DND-41 (cell line): ENCODE measurements around the gene MAGI3.
"Not testable (repeated sequence)": the region's sequence is repeated elsewhere in the genome, so short reads cannot be mapped to it uniquely, and the experiment has no call there.

Source experiments
- ATAC-seq: fragments of 200-7000 bp; cut with Tn5 transposase; 3 replicates; pipeline ENCODE4 v1.9.1; 2021; ENCODE audit warnings: low read depth; ENCODE audit not compliant: insufficient read depth
- DNase-seq: peaks from one replicate; pipeline ENCODE4 v3.0.0-alpha.2; 2020
- H2AFZ ChIP-seq: 2 replicates; pipeline ENCODE4 v1.6.0; 2012; ENCODE audit warnings: low read depth, low read length
- H3K27ac ChIP-seq: 2 replicates; pipeline ENCODE4 v1.5.1; 2012; ENCODE audit warnings: low read length, inconsistent platforms
- H3K27me3 ChIP-seq: fragments of 200-600 bp; sonication (generic); 2 replicates; pipeline ENCODE4 v1.6.0; 2012; ENCODE audit warnings: low read length, mild to moderate bottlenecking, inconsistent platforms; ENCODE audit not compliant: insufficient read depth, poor library complexity
- H3K36me3 ChIP-seq: 2 replicates; pipeline ENCODE4 v1.5.1; 2012; ENCODE audit warnings: low read length, inconsistent platforms; ENCODE audit not compliant: insufficient read depth
- H3K4me1 ChIP-seq: 2 replicates; pipeline ENCODE4 v1.5.1; 2012; ENCODE audit warnings: mild to moderate bottlenecking, low read length; ENCODE audit not compliant: insufficient read depth
- H3K4me2 ChIP-seq: 2 replicates; pipeline ENCODE4 v1.6.0; 2012; ENCODE audit warnings: mild to moderate bottlenecking, moderate library complexity, low read length, inconsistent platforms; ENCODE audit not compliant: insufficient read depth
- H3K4me3 ChIP-seq, 2 experiments: fragments of 200-600 bp in 1 of 2; shearing (Covaris generic) in 1 of 2; 2 replicates each; pipeline ENCODE4 v1.5.1; 2012 to 2016; ENCODE audit warnings: inconsistent platforms in 2 of 2, low read length in 2 of 2, mild to moderate bottlenecking in 2 of 2, low read depth in 1 of 2, moderate library complexity in 1 of 2
- H3K79me2 ChIP-seq: 2 replicates; pipeline ENCODE4 v1.6.0; 2012; ENCODE audit warnings: low read length, inconsistent platforms; ENCODE audit not compliant: insufficient read depth
- H3K9ac ChIP-seq: 2 replicates; pipeline ENCODE4 v1.6.0; 2012; ENCODE audit warnings: low read depth, mild to moderate bottlenecking, inconsistent platforms, low read length, moderate library complexity
- H3K9me3 ChIP-seq: 2 replicates; pipeline ENCODE4 v1.5.1; 2012; ENCODE audit warnings: low read length, moderate library complexity, mild to moderate bottlenecking, inconsistent platforms; ENCODE audit not compliant: insufficient read depth, severe bottlenecking
- H4K20me1 ChIP-seq: 2 replicates; pipeline ENCODE4 v1.6.0; 2012; ENCODE audit warnings: low read length; ENCODE audit not compliant: insufficient read depth
- CTCF ChIP-seq: IDR thresholded peaks from 2 replicates; pipeline ENCODE4 v1.5.1; 2012; ENCODE audit warnings: borderline replicate concordance, low read length, moderate library complexity, mild to moderate bottlenecking; ENCODE audit not compliant: poor library complexity, severe bottlenecking; ENCODE audit errors: extremely low read depth
- EZH2 ChIP-seq: IDR thresholded peaks from 3 replicates; pipeline ENCODE4 v1.6.1; 2012; ENCODE audit warnings: borderline replicate concordance, low read depth, mild to moderate bottlenecking, moderate library complexity, low read length, inconsistent platforms; ENCODE audit not compliant: severe bottlenecking

Gene MAGI3

GRCh38 chr1:113507552-113508214 lies 117.4 kb downstream of the MAGI3 start:
- Histone ChIP-seq H3K27me3 (no peaks in the 10 kb centered on the region), H3K9ac (no peak overlapping the region), H3K79me2 (no peaks in the 10 kb centered on the region), H4K20me1 (no peaks in the 10 kb centered on the region), H3K4me2 (no peak overlapping the region), H3K9me3 (peaks cover 12% of the 10 kb centered on the region), H3K4me1 (no peaks in the 10 kb centered on the region), H3K36me3 (no peaks in the 10 kb centered on the region), H3K4me3 (no peak overlapping the region), H3K27ac (no peak overlapping the region), H2AFZ (no peak overlapping the region)
- no peak for TF ChIP-seq EZH2
- TF ChIP-seq CTCF = no peak
- DNase-seq = no peak
- ATAC-seq = no peak

GRCh38 chr1:113508364-113509164 lies 118.2 kb downstream of the MAGI3 start:
- TF ChIP-seq CTCF = no peak
- no peak for TF ChIP-seq EZH2
- no peak overlapping the region for H2AFZ ChIP-seq
- no peak overlapping the region for H3K4me3 ChIP-seq
- H3K79me2 ChIP-seq = no peaks in the 10 kb centered on the region
- ATAC-seq (no peak), DNase-seq (no peak)
- H4K20me1 ChIP-seq = no peaks in the 10 kb centered on the region
- H3K27ac ChIP-seq = no peak overlapping the region
- H3K9me3 ChIP-seq = peaks cover 12% of the 10 kb centered on the region
- H3K4me2 ChIP-seq = no peak overlapping the region
- H3K36me3 ChIP-seq = no peaks in the 10 kb centered on the region
- H3K9ac ChIP-seq = no peak overlapping the region
- H3K4me1 ChIP-seq = no peaks in the 10 kb centered on the region
- H3K27me3 ChIP-seq = no peaks in the 10 kb centered on the region

GRCh38 chr1:113509766-113510165 lies 119.5 kb downstream of the MAGI3 start:
- H3K4me1 ChIP-seq, H4K20me1 ChIP-seq, H3K27me3 ChIP-seq, H3K4me2 ChIP-seq, H2AFZ ChIP-seq, DNase-seq, H3K4me3 ChIP-seq, ATAC-seq, H3K27ac ChIP-seq, H3K36me3 ChIP-seq, H3K9ac ChIP-seq, H3K79me2 ChIP-seq: not testable (repeated sequence)
- peaks cover 12% of the 10 kb centered on the region for H3K9me3 ChIP-seq

- no peaks in the 10 kb centered on the region for H4K20me1 ChIP-seq
- H3K27me3 ChIP-seq = no peaks in the 10 kb centered on the region
- peaks cover 12% of the 10 kb centered on the region for H3K9me3 ChIP-seq
- no peak overlapping the region for H3K4me2 ChIP-seq
- no peak for TF ChIP-seq EZH2
- TF ChIP-seq CTCF = no peak
- no peak overlapping the region for H3K9ac ChIP-seq
- H3K27ac ChIP-seq = no peak overlapping the region
- H3K36me3 ChIP-seq = no peaks in the 10 kb centered on the region
- no peak overlapping the region for H3K4me3 ChIP-seq
- ATAC-seq (no peak), DNase-seq (no peak)
- no peak overlapping the region for H2AFZ ChIP-seq
- no peaks in the 10 kb centered on the region for H3K4me1 ChIP-seq
- H3K79me2 ChIP-seq = no peaks in the 10 kb centered on the region
These were observed 121.0 kb downstream of the MAGI3 start for GRCh38 chr1:113511269-113511668.
